GM21786 (cell line): ENCODE measurements around the gene LETM1.

Experiments used
- ATAC-seq: cut with Tn5 transposase; IDR thresholded peaks from one replicate; pipeline ENCODE4 v1.9.1; 2021; ENCODE audit not compliant: unreplicated experiment

The LETM1 gene

GRCh38 chr4:1808851-1809753 lies 46.9 kb downstream of the LETM1 start:
- ATAC-seq = no peak

GRCh38 chr4:1808396-1808795 lies 47.6 kb downstream of the LETM1 start:
- ATAC-seq = no peak

- no peak for ATAC-seq
Observed at GRCh38 chr4:1807332-1807777, 48.6 kb downstream of the LETM1 start.

- ATAC-seq = no peak
Observed at GRCh38 chr4:1806596-1807331, 49.2 kb downstream of the LETM1 start.

- no peak for ATAC-seq
Observed at GRCh38 chr4:1806223-1806564, 49.8 kb downstream of the LETM1 start.

GRCh38 chr4:1805493-1806222 lies 50.3 kb downstream of the LETM1 start:
- ATAC-seq = no peak

GRCh38 chr4:1804638-1805492 lies 51.1 kb downstream of the LETM1 start:
- ATAC-seq = no peak

- ATAC-seq = no peak
Observed at GRCh38 chr4:1803523-1804423, 52.2 kb downstream of the LETM1 start.

- ATAC-seq = no peak
Observed at GRCh38 chr4:1802720-1803522, 53.0 kb downstream of the LETM1 start.

- no peak for ATAC-seq
Observed at GRCh38 chr4:1802151-1802715, 53.7 kb downstream of the LETM1 start.

GRCh38 chr4:1801286-1801958 lies 54.5 kb downstream of the LETM1 start:
- ATAC-seq = no peak

GRCh38 chr4:1800805-1801204 lies 55.2 kb downstream of the LETM1 start:
- no peak for ATAC-seq

- ATAC-seq = no peak
Observed at GRCh38 chr4:1799387-1800375, 56.3 kb downstream of the LETM1 start.

- no peak for ATAC-seq
Observed at GRCh38 chr4:1798580-1799386, 57.2 kb downstream of the LETM1 start.

GRCh38 chr4:1797861-1798579 lies 57.9 kb downstream of the LETM1 start:
- ATAC-seq = no peak
